ENCODE data around the gene CCDC91.

Gene CCDC91

GRCh38 chr12:28550757-28551704 is 360.8 kb downstream of the CCDC91 start:
- no peak for DNase-seq

- DNase-seq: no peak
These were observed 362.2 kb downstream of the CCDC91 start for GRCh38 chr12:28552251-28552970.

- DNase-seq: no peak
These were observed 365.5 kb downstream of the CCDC91 start for GRCh38 chr12:28555748-28556147.

- DNase-seq: no peak
These were observed 368.0 kb downstream of the CCDC91 start for GRCh38 chr12:28558250-28558649.

- no peak for DNase-seq
These were observed 373.0 kb downstream of the CCDC91 start for GRCh38 chr12:28563286-28563685.

GRCh38 chr12:28563936-28564335 is 373.7 kb downstream of the CCDC91 start:
- no peak for DNase-seq

GRCh38 chr12:28568118-28568517 is 377.9 kb downstream of the CCDC91 start:
- no peak for DNase-seq

- no peak for DNase-seq
These were observed 378.4 kb downstream of the CCDC91 start for GRCh38 chr12:28568704-28569103.

GRCh38 chr12:28569698-28570411 is 379.6 kb downstream of the CCDC91 start:
- DNase-seq: no peak

- no peak for DNase-seq
These were observed 380.6 kb downstream of the CCDC91 start for GRCh38 chr12:28570811-28571210.

GRCh38 chr12:28574746-28575592 is 384.7 kb downstream of the CCDC91 start:
- no peak for DNase-seq

- DNase-seq: no peak
These were observed 385.4 kb downstream of the CCDC91 start for GRCh38 chr12:28575593-28576205.

GRCh38 chr12:28578361-28578760 is 388.1 kb downstream of the CCDC91 start:
- no peak for DNase-seq

- DNase-seq: no peak
These were observed 388.6 kb downstream of the CCDC91 start for GRCh38 chr12:28578833-28579252.

GRCh38 chr12:28582672-28583376 is 392.6 kb downstream of the CCDC91 start:
- no peak for DNase-seq

- DNase-seq: no peak
These were observed 393.5 kb downstream of the CCDC91 start for GRCh38 chr12:28583701-28584261.

GRCh38 chr12:28585146-28585545 is 394.9 kb downstream of the CCDC91 start:
- DNase-seq: no peak

- DNase-seq: no peak
These were observed 396.2 kb downstream of the CCDC91 start for GRCh38 chr12:28586481-28586880.

GRCh38 chr12:28591831-28592230 is 401.6 kb downstream of the CCDC91 start:
- DNase-seq: no peak
